ENCODE data around the gene HCN2. TPM values are rescaled to one million over a fixed set of nuclear protein-coding genes. Genes with fewer than 3 reads are reported as not detected.

Gene HCN2
- total and polyA plus RNA-seq, 2 of the 8 experiments (the other 6 are each of a cell fraction or from before 2014, with no cell fraction given) = 1.0 to 4.0 TPM

DNA sequence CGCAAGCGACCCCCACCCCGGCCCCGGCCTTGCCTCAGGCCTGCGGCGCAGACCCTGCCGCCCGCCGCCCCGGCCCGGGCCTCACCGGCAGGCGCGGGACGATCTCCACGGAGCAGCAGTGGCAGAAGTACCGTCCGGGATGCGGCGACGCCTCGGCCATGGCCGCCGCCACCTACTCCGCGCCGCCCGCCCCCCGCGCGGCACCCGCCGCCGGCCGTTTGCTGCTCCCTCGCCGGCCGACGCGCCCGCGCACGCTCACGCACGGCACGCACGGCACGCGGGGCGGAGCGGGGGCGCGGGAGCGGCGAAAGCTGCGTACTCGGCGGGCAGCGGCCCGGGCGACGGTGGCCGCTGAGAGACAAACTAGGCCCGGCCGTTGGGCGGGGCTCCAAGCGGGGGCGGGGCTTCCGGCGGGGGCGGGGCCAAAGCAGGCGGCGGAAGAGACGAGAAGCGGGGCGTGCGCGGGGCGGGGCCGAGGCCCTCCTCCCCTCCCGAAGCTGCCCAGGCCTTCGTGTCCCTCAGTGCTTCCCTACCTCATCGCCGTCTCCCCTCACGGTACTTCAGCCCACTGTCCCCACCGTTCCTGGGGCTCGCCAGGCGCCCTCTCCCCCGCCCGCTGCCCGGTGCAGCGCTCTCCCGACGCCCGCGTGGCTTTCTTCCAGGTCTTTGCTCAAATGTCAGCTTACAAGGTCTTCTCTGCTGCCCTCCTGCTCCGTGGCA, 73.4 kb downstream of the HCN2 start, which contains the start of gene RNF126:
RNF126 (minus strand) TSS at position 253 of the 720 bp plus-strand sequence; CDS start at position 160, 93 bp downstream.
- H3K4ac ChIP-seq (replicated peaks; ENCODE audit: insufficient read length, low read depth, low read length) = peak within 1 kb of the TSS; percentile 78
- H4K20me1 ChIP-seq (replicated peaks in 1 of 2; ENCODE audit: control insufficient read depth in 1 of 2, insufficient read depth in 2 of 2, low read length in 2 of 2) = peaks cover 29 to 30% of the 10 kb centered on the region in 2 experiments
- peaks cover 45 to 48% of the 10 kb centered on the region in 2 experiments for H3K79me2 ChIP-seq (ENCODE audit: control insufficient read depth in 1 of 2, insufficient read depth in 2 of 2, low read length in 2 of 2)
- POLR2A ChIA-PET (ENCODE audit: partially characterized antibody) = interaction anchor here (0.6 to 1.6 kb wide), 14 partner anchors 11 to 719 kb away, joined by 3 to 10 read pairs (median 3); no protein-coding TSS in a partner anchor
- H4K8ac ChIP-seq (ENCODE audit: extremely low read depth, insufficient read depth, low read length) = peak within 1 kb of the TSS; percentile 93
- H3K18ac ChIP-seq (ENCODE audit: extremely low read depth, low read length) = peak within 1 kb of the TSS; percentile 71
- H4K5ac ChIP-seq (ENCODE audit: insufficient read length, low read depth, low read length) = no peak within 1 kb of the TSS
- H3K14ac ChIP-seq (ENCODE audit: insufficient read length) = no peak within 1 kb of the TSS
- H3K4me3 ChIP-seq (ENCODE audit: extremely low read depth in 1 of 4, insufficient read depth in 2 of 4, low read depth in 3 of 4, low read length in 4 of 4) = peak within 1 kb of the TSS; percentile 76 to 99 (median 78)
- H2AK5ac ChIP-seq (ENCODE audit: low read depth, low read length) = peak within 1 kb of the TSS; percentile 60; the same call in 1 of the 2 replicates
- no peak for FAIRE-seq
- H2BK120ac ChIP-seq (replicated peaks; ENCODE audit: low read depth, low read length) = no peak within 1 kb of the TSS
- H3K9me3 ChIP-seq (ENCODE audit: insufficient read depth in 2 of 2, low read depth in 1 of 2, low read length in 1 of 2) = peaks cover 5 to 6% of the 10 kb centered on the region in 2 experiments; a peak in 2 of 4 replicates
- H3K56ac ChIP-seq (replicated peaks; ENCODE audit: insufficient read length, low read depth, low read length) = no peak within 1 kb of the TSS
- peak within 1 kb of the TSS; percentile 1; the same call in 1 of the 2 replicates for H2AFZ ChIP-seq (ENCODE audit: low read length)
- peak within 1 kb of the TSS; percentile 55 for H4K91ac ChIP-seq (replicated peaks; ENCODE audit: insufficient read length, low read length)
- 0 out of 2 replicates have a peak within 1 kb of the TSS, but pooled peaks have one; percentile 1 for H2BK12ac ChIP-seq (ENCODE audit: low read depth, low read length)
- no peaks in the 10 kb centered on the region; the same call in 1 of the 2 replicates for H3K79me1 ChIP-seq (ENCODE audit: low read depth, low read length)
- CTCF ChIA-PET (ENCODE audit: partially characterized antibody) = interaction anchor here (0.7 to 1.2 kb wide), 5 partner anchors 45 to 78 kb away, joined by 3 to 5 read pairs (median 3); partner anchors contain the start of gene PALM
- peak within 1 kb of the TSS; percentile 61; the same call in 1 of the 2 replicates for H2BK5ac ChIP-seq (ENCODE audit: low read depth, low read length)
- peaks cover 0 to 6% (median 2%) of the 10 kb centered on the region in 4 experiments; a peak in 1 of 7 replicates for H3K27me3 ChIP-seq (replicated peaks in 1 of 4; ENCODE audit: control insufficient read depth in 3 of 4, extremely low read depth in 1 of 4, insufficient read depth in 3 of 4, low read length in 3 of 4)
- 11% methylated on average over 63 of the region's 97 CpGs; no CpG with 5 or more reads in 1 of the 2 experiments for WGBS, 2 experiments (ENCODE audit: extremely low coverage in 1 of 2, insufficient coverage in 1 of 2, insufficient read length in 1 of 2, insufficient replicate concordance in 2 of 2, low coverage in 1 of 2, low lambda C conversion rate in 2 of 2, missing lambda C conversion rate in 1 of 2)
- H3K23me2 ChIP-seq (ENCODE audit: low read depth, low read length) = peaks cover 3% of the 10 kb centered on the region; the same call in 1 of the 2 replicates
- peak within 1 kb of the TSS; percentile 59 to 85 (median 78) for H3K9ac ChIP-seq (replicated peaks in 1 of 4; ENCODE audit: extremely low read depth in 1 of 4, low read depth in 3 of 4, low read length in 3 of 4)
- peak within 1 kb of the TSS; percentile 19; the same call in 1 of the 2 replicates for H2BK15ac ChIP-seq (ENCODE audit: low read length)
- H3K4me2 ChIP-seq (ENCODE audit: insufficient read depth in 1 of 2, low read depth in 2 of 2, low read length in 2 of 2) = peak within 1 kb of the TSS; percentile 80 to 93
- no peaks in the 10 kb centered on the region; a peak in 1 of 8 replicates for H3K36me3 ChIP-seq (ENCODE audit: control insufficient read depth in 2 of 4, insufficient read depth in 4 of 4, low read length in 3 of 4)
- H3K27ac ChIP-seq (ENCODE audit: low read depth, low read length) = peak within 1 kb of the TSS; percentile 55
- peak; percentile 53 to 88 for DNase-seq (ENCODE audit: low read depth in 1 of 2, low spot score in 2 of 2)
- peaks cover 0 to 14% (median 6%) of the 10 kb centered on the region in 4 experiments; a peak in 5 of 7 replicates for H3K4me1 ChIP-seq (replicated peaks in 1 of 4; ENCODE audit: control insufficient read depth in 3 of 4, insufficient read depth in 4 of 4, low read length in 3 of 4)
- no peak within 1 kb of the TSS for H3K23ac ChIP-seq (ENCODE audit: insufficient read length)
- H2BK20ac ChIP-seq (ENCODE audit: low read length) = no peak within 1 kb of the TSS
- TF ChIP-seq POLR2AphosphoS5 (IDR thresholded peaks at IDR 0.05; ENCODE audit: low read depth, low read length) = no peak
- TF ChIP-seq POU5F1 (IDR thresholded peaks at IDR 0.05; ENCODE audit: low read depth, low read length) = no peak
- no peak for TF ChIP-seq SUZ12 (IDR thresholded peaks at IDR 0.05; ENCODE audit: low read length)
- TF ChIP-seq KDM4A (IDR thresholded peaks at IDR 0.05; ENCODE audit: low read depth, low read length, severe bottlenecking) = peak; percentile 34
- 0 out of 4 replicates have a peak, but pooled peaks have one; percentile 21 to 45 for TF ChIP-seq HDAC2 (IDR thresholded peaks at IDR 0.05; ENCODE audit: borderline replicate concordance in 1 of 2, low read depth in 2 of 2, low read length in 2 of 2)
- TF ChIP-seq MAX (IDR thresholded peaks at IDR 0.05) = peak; percentile 71; the same call in 1 of the 2 replicates
- no peak for TF ChIP-seq EP300 (IDR thresholded peaks at IDR 0.05; ENCODE audit: borderline replicate concordance in 1 of 2, low read depth in 2 of 2, low read length in 2 of 2)
- TF ChIP-seq SP1 (IDR thresholded peaks at IDR 0.05; ENCODE audit: low read depth, low read length) = peak; percentile 55; the same call in 1 of the 2 replicates
